A549 (cell line): ENCODE measurements around the gene NECTIN1.

Experiments used
- CBX8 ChIP-seq: fragments of 200-600 bp; sonication (generic); IDR thresholded peaks from 2 replicates; pipeline ENCODE4 v1.6.1; 2016
- EP300 ChIP-seq, 2 experiments: fragments of >200 bp; sonication (Bioruptor Twin); formaldehyde crosslinking; IDR thresholded peaks; 2 replicates in 1 of 2; 3 replicates in 1 of 2; pipeline ENCODE4 v1.6.1; 2016 to 2017
- ESRRA ChIP-seq: fragments of 150-350 bp; IDR thresholded peaks from 2 replicates; pipeline ENCODE4 v1.6.1; 2014; ENCODE audit warnings: mild to moderate bottlenecking, low read length, borderline replicate concordance
- FOSB ChIP-seq: fragments of 250-450 bp; sonication (Bioruptor Pico); IDR thresholded peaks from 2 replicates; pipeline ENCODE4 v1.5.0; 2020; ENCODE audit warnings: mild to moderate bottlenecking, moderate library complexity
- GATA3 ChIP-seq: IDR thresholded peaks from 2 replicates; pipeline ENCODE4 v1.6.1; 2012; ENCODE audit warnings: borderline replicate concordance
- POLR2A ChIP-seq: IDR thresholded peaks from 2 replicates; pipeline ENCODE4 v1.6.1; 2012; ENCODE audit warnings: mild to moderate bottlenecking, low read length
- RFX5 ChIP-seq: fragments of 450-650 bp; IDR thresholded peaks from 2 replicates; pipeline ENCODE4 v1.7.1; 2014; ENCODE audit warnings: antibody characterized with exemption, mild to moderate bottlenecking, moderate library complexity
- ZFP36 ChIP-seq: fragments of 450-650 bp; IDR thresholded peaks from 2 replicates; pipeline ENCODE4 v1.6.1; 2014; ENCODE audit warnings: borderline replicate concordance; ENCODE audit not compliant: partially characterized antibody
- ZNF302 ChIP-seq: fragments of 250-450 bp; sonication (Bioruptor Pico); IDR thresholded peaks from 2 replicates; pipeline ENCODE4 v1.9.0; 2021; ENCODE audit warnings: inconsistent platforms, mild to moderate bottlenecking, moderate library complexity
- TF ChIP-seq, protein P1 (sequence below): fragments of 450-650 bp; IDR thresholded peaks from 2 replicates; pipeline ENCODE4 v1.6.1; 2014; ENCODE audit warnings: antibody characterized with exemption
- TF ChIP-seq, protein P2 (sequence below): IDR thresholded peaks from 2 replicates; pipeline ENCODE4 v1.6.1; 2012
- TF ChIP-seq, protein P3 (sequence below): fragments of 250-450 bp; sonication (Bioruptor Pico); IDR thresholded peaks from 2 replicates; pipeline ENCODE4 v1.5.0; 2021; ENCODE audit warnings: mild to moderate bottlenecking, moderate library complexity, borderline replicate concordance
- TF ChIP-seq, protein P4 (sequence below): fragments of >200 bp; sonication (Bioruptor Twin); formaldehyde crosslinking; IDR thresholded peaks from 3 replicates; pipeline ENCODE4 v1.5.1; 2016
- TF ChIP-seq, protein P5 (sequence below): fragments of 200-600 bp; sonication (generic); IDR thresholded peaks from 2 replicates; pipeline ENCODE4 v1.6.1; 2016; ENCODE audit warnings: antibody characterized with exemption, mild to moderate bottlenecking, moderate library complexity

DNA sequence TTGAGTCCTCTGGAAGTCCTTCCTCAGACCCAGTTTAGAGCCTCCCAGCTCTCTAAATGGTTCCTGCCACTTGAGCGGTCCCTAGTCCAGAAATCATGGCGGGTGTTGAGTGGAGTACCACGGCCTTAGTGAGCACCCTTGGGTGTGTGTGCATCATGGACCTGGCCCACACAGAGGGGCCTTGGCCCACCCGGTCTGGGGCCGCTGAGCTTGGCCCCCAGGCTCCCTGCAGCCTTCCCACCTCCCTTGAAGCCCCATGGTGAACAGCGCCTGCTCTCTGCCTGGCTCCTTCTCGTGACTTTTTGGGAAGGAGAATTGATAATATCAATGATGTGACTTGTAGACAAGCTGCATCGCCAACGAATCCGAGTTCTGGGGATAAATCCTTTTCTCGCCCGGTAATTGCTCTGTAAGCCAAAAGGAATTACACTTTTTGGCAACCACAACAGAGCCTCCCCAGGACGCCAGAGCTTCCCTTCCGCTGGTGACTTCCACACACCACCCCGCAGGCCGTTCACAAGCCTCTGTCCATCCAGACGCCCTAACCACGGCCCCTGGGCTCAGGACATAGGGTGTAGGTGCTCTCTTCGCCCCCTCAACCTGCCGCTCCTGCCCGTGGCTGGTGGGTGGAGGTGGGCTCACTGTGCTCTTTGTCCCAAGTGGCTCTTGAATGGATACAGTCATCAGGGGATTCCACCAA, 93.8 kb downstream of the NECTIN1 start:
- TF ChIP-seq, protein P1, sequence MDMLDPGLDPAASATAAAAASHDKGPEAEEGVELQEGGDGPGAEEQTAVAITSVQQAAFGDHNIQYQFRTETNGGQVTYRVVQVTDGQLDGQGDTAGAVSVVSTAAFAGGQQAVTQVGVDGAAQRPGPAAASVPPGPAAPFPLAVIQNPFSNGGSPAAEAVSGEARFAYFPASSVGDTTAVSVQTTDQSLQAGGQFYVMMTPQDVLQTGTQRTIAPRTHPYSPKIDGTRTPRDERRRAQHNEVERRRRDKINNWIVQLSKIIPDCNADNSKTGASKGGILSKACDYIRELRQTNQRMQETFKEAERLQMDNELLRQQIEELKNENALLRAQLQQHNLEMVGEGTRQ: no peak
- TF ChIP-seq CBX8: no peak
- no peak for TF ChIP-seq POLR2A
- TF ChIP-seq, protein P2, sequence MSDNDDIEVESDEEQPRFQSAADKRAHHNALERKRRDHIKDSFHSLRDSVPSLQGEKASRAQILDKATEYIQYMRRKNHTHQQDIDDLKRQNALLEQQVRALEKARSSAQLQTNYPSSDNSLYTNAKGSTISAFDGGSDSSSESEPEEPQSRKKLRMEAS: no peak
- TF ChIP-seq GATA3: no peak
- TF ChIP-seq FOSB (CRISPR knock-in tag): no peak
- TF ChIP-seq RFX5: no peak
- TF ChIP-seq ZFP36: no peak
- TF ChIP-seq, protein P3, sequence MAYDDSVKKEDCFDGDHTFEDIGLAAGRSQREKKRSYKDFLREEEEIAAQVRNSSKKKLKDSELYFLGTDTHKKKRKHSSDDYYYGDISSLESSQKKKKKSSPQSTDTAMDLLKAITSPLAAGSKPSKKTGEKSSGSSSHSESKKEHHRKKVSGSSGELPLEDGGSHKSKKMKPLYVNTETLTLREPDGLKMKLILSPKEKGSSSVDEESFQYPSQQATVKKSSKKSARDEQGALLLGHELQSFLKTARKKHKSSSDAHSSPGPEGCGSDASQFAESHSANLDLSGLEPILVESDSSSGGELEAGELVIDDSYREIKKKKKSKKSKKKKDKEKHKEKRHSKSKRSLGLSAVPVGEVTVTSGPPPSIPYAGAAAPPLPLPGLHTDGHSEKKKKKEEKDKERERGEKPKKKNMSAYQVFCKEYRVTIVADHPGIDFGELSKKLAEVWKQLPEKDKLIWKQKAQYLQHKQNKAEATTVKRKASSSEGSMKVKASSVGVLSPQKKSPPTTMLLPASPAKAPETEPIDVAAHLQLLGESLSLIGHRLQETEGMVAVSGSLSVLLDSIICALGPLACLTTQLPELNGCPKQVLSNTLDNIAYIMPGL (CRISPR knock-in tag): no peak
- TF ChIP-seq, protein P4, sequence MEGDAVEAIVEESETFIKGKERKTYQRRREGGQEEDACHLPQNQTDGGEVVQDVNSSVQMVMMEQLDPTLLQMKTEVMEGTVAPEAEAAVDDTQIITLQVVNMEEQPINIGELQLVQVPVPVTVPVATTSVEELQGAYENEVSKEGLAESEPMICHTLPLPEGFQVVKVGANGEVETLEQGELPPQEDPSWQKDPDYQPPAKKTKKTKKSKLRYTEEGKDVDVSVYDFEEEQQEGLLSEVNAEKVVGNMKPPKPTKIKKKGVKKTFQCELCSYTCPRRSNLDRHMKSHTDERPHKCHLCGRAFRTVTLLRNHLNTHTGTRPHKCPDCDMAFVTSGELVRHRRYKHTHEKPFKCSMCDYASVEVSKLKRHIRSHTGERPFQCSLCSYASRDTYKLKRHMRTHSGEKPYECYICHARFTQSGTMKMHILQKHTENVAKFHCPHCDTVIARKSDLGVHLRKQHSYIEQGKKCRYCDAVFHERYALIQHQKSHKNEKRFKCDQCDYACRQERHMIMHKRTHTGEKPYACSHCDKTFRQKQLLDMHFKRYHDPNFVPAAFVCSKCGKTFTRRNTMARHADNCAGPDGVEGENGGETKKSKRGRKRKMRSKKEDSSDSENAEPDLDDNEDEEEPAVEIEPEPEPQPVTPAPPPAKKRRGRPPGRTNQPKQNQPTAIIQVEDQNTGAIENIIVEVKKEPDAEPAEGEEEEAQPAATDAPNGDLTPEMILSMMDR: no peak
- no peak for TF ChIP-seq EP300 (IDR thresholded peaks at IDR 0.05)
- no peak for TF ChIP-seq ZNF302 (CRISPR knock-in tag)
- TF ChIP-seq, protein P5, sequence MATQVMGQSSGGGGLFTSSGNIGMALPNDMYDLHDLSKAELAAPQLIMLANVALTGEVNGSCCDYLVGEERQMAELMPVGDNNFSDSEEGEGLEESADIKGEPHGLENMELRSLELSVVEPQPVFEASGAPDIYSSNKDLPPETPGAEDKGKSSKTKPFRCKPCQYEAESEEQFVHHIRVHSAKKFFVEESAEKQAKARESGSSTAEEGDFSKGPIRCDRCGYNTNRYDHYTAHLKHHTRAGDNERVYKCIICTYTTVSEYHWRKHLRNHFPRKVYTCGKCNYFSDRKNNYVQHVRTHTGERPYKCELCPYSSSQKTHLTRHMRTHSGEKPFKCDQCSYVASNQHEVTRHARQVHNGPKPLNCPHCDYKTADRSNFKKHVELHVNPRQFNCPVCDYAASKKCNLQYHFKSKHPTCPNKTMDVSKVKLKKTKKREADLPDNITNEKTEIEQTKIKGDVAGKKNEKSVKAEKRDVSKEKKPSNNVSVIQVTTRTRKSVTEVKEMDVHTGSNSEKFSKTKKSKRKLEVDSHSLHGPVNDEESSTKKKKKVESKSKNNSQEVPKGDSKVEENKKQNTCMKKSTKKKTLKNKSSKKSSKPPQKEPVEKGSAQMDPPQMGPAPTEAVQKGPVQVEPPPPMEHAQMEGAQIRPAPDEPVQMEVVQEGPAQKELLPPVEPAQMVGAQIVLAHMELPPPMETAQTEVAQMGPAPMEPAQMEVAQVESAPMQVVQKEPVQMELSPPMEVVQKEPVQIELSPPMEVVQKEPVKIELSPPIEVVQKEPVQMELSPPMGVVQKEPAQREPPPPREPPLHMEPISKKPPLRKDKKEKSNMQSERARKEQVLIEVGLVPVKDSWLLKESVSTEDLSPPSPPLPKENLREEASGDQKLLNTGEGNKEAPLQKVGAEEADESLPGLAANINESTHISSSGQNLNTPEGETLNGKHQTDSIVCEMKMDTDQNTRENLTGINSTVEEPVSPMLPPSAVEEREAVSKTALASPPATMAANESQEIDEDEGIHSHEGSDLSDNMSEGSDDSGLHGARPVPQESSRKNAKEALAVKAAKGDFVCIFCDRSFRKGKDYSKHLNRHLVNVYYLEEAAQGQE: no peak
- no peak for TF ChIP-seq ESRRA
